ENCODE data around the gene FAIM.

The FAIM gene

GRCh38 chr3:138646008-138646407 lies 37.4 kb downstream of the FAIM start:
- Histone ChIP-seq H3K36me3 (no peaks in the 10 kb centered on the region; the same call in 1 of the 2 replicates), H3K4me3 (ENCODE audit: low read depth, low read length) (no peak overlapping the region), H3K9me3 (no peaks in the 10 kb centered on the region; the same call in 1 of the 2 replicates), H3K27me3 (no peaks in the 10 kb centered on the region), H3K4me1 (no peaks in the 10 kb centered on the region)
- no peak for DNase-seq
- TF ChIP-seq CTCF (IDR thresholded peaks at IDR 0.05; ENCODE audit: low read depth, low read length), result no peak

- no peak for DNase-seq
- TF ChIP-seq CTCF (IDR thresholded peaks at IDR 0.05; ENCODE audit: low read depth, low read length), result no peak
- H3K9me3 ChIP-seq, result no peaks in the 10 kb centered on the region; the same call in 1 of the 2 replicates
These were observed 37.9 kb downstream of the FAIM start for GRCh38 chr3:138646513-138646912.

GRCh38 chr3:138649134-138649533 lies 40.6 kb downstream of the FAIM start:
- no peak for DNase-seq
- no peak for TF ChIP-seq CTCF (IDR thresholded peaks at IDR 0.05; ENCODE audit: low read depth, low read length)
- no peaks in the 10 kb centered on the region; the same call in 1 of the 2 replicates for H3K9me3 ChIP-seq
- H3K4me1 ChIP-seq, result no peaks in the 10 kb centered on the region
- H3K36me3 ChIP-seq, result no peaks in the 10 kb centered on the region; the same call in 1 of the 2 replicates
- no peak overlapping the region for H3K4me3 ChIP-seq (ENCODE audit: low read depth, low read length)
- H3K27me3 ChIP-seq, result no peaks in the 10 kb centered on the region

More at GRCh38 chr3:138646513-138646912, 37.9 kb downstream of the FAIM start:
- H3K36me3 ChIP-seq, result no peaks in the 10 kb centered on the region; the same call in 1 of the 2 replicates
- H3K27me3 ChIP-seq, result no peaks in the 10 kb centered on the region
- no peak overlapping the region for H3K4me3 ChIP-seq (ENCODE audit: low read depth, low read length)
- H3K4me1 ChIP-seq, result no peaks in the 10 kb centered on the region

- H3K9me3 ChIP-seq, result no peaks in the 10 kb centered on the region; the same call in 1 of the 2 replicates
- no peaks in the 10 kb centered on the region; the same call in 1 of the 2 replicates for H3K36me3 ChIP-seq
- no peaks in the 10 kb centered on the region for H3K4me1 ChIP-seq
- peak; percentile 34 for DNase-seq
- no peaks in the 10 kb centered on the region for H3K27me3 ChIP-seq
- TF ChIP-seq CTCF (IDR thresholded peaks at IDR 0.05; ENCODE audit: low read depth, low read length), result no peak
- H3K4me3 ChIP-seq (ENCODE audit: low read depth, low read length), result no peak overlapping the region
These were observed 45.0 kb downstream of the FAIM start for GRCh38 chr3:138653567-138653966.

- Histone ChIP-seq H3K9me3 (no peaks in the 10 kb centered on the region), H3K27me3 (no peaks in the 10 kb centered on the region), H3K4me3 (ENCODE audit: low read depth, low read length) (no peak overlapping the region), H3K4me1 (no peaks in the 10 kb centered on the region), H3K36me3 (no peaks in the 10 kb centered on the region)
- DNase-seq, result no peak
- TF ChIP-seq CTCF (IDR thresholded peaks at IDR 0.05; ENCODE audit: low read depth, low read length), result no peak
These were observed 48.9 kb downstream of the FAIM start for GRCh38 chr3:138657508-138657907.

- no peak for TF ChIP-seq CTCF (IDR thresholded peaks at IDR 0.05; ENCODE audit: low read depth, low read length)
- Histone ChIP-seq H3K27me3 (no peaks in the 10 kb centered on the region), H3K4me1 (no peaks in the 10 kb centered on the region), H3K36me3 (no peaks in the 10 kb centered on the region), H3K9me3 (no peaks in the 10 kb centered on the region), H3K4me3 (ENCODE audit: low read depth, low read length) (no peak overlapping the region)
- DNase-seq, result no peak
These were observed 59.5 kb downstream of the FAIM start for GRCh38 chr3:138668107-138668506.
